Adrenal gland (tissue), 5 donors: ENCODE data around the gene MARCKS.

Source experiments
- CTCF ChIP-seq, 6 experiments: fragments of 450-650 bp in 4 of 6; fragments of 200-600 bp in 2 of 6; sonication (generic) in 1 of 6; IDR thresholded peaks; 1 replicate in 5 of 6; 2 replicates in 1 of 6; pipeline versions ENCODE4 v1.5.1 to v1.8.0; 2016 to 2021; ENCODE audit warnings: antibody characterized with exemption in 6 of 6, mild to moderate bottlenecking in 2 of 6, moderate library complexity in 1 of 6
- POLR2A ChIP-seq, 2 donors: fragments of 450-650 bp; IDR thresholded peaks; one replicate each; pipeline ENCODE4 v1.6.1; 2017; ENCODE audit warnings: antibody characterized with exemption in 2 of 2, mild to moderate bottlenecking in 2 of 2, moderate library complexity in 1 of 2
- donor health status: DM: no; HTN: no; CAD: no.

GRCh38 chr6:113860181-113860955 is 3.2 kb downstream of the MARCKS start:
- TF ChIP-seq CTCF (IDR thresholded peaks at IDR 0.05): no peak
- no peak for TF ChIP-seq POLR2A (IDR thresholded peaks at IDR 0.05)
